K562 (cell line): Measurements from ENCODE around the gene STAG2. TPM values are rescaled to one million over a fixed set of nuclear protein-coding genes. Genes with fewer than 3 reads are reported as not detected.

Experiments
- BACH1 ChIP-seq: fragments of 200-800 bp; sonication (Bioruptor generic); IDR thresholded peaks from 2 replicates; pipeline ENCODE4 v1.6.1; 2016; ENCODE audit warnings: missing genetic modification characterization, missing compliant biosample characterization
- CHAMP1 ChIP-seq: fragments of 450-650 bp; IDR thresholded peaks from 2 replicates; pipeline ENCODE4 v1.6.1; 2016; ENCODE audit warnings: mild to moderate bottlenecking
- CREM ChIP-seq: IDR thresholded peaks from 2 replicates; pipeline ENCODE4 v1.6.1; 2014; ENCODE audit warnings: antibody characterized with exemption, low read depth
- EHMT2 ChIP-seq: fragments of 450-650 bp; IDR thresholded peaks from 2 replicates; pipeline ENCODE4 v1.6.1; 2018; ENCODE audit warnings: antibody characterized with exemption
- ETV1 ChIP-seq: fragments of 450-650 bp; conservative IDR thresholded peaks from 2 replicates; pipeline ENCODE4 v1.6.1; 2016; ENCODE audit warnings: missing genetic modification characterization, control low read depth, low read depth, missing compliant biosample characterization
- HDAC3 ChIP-seq: fragments of 450-650 bp; IDR thresholded peaks from 2 replicates; pipeline ENCODE4 v1.6.1; 2018; ENCODE audit warnings: borderline replicate concordance, mild to moderate bottlenecking, moderate library complexity; ENCODE audit not compliant: partially characterized antibody
- KDM1A ChIP-seq, 2 experiments: fragments of 450-650 bp; IDR thresholded peaks; 2 replicates each; pipeline ENCODE4 v1.6.1; 2016; ENCODE audit warnings: mild to moderate bottlenecking in 2 of 2
- KLF16 ChIP-seq: IDR thresholded peaks from 2 replicates; pipeline ENCODE4 v1.6.1; 2016; ENCODE audit warnings: antibody characterized with exemption
- MAFK ChIP-seq: IDR thresholded peaks from 2 replicates; pipeline ENCODE4 v1.6.1; 2011; ENCODE audit warnings: low read length, improper control_type of control experiment
- MEF2A ChIP-seq: IDR thresholded peaks from 2 replicates; pipeline ENCODE4 v1.6.1; 2011; ENCODE audit warnings: low read depth, mild to moderate bottlenecking, low read length, moderate library complexity; ENCODE audit not compliant: control insufficient read depth
- MTA2 ChIP-seq: fragments of 450-650 bp; IDR thresholded peaks from 2 replicates; pipeline ENCODE4 v1.6.1; 2016; ENCODE audit warnings: low read depth
- PRPF4 ChIP-seq: fragments of 200-400 bp; formaldehyde crosslinking; IDR thresholded peaks from one replicate; pipeline ENCODE4 v1.6.1; 2017; ENCODE audit warnings: low read length, low read depth, mild to moderate bottlenecking; ENCODE audit not compliant: insufficient read depth, poor library complexity, severe bottlenecking
- SMARCB1 ChIP-seq: IDR thresholded peaks from 2 replicates; pipeline ENCODE4 v1.6.1; 2011; ENCODE audit warnings: improper control_type of control experiment, low read depth; ENCODE audit not compliant: insufficient read length
- SP2 ChIP-seq: IDR thresholded peaks from 2 replicates; pipeline ENCODE4 v1.6.1; 2011; ENCODE audit warnings: mild to moderate bottlenecking, low read depth, low read length, moderate library complexity; ENCODE audit not compliant: poor library complexity, severe bottlenecking; ENCODE audit errors: extremely low read depth
- TAL1 ChIP-seq: fragments of 450-650 bp; IDR thresholded peaks from 2 replicates; pipeline ENCODE4 v1.6.1; 2016; ENCODE audit warnings: mild to moderate bottlenecking
- TCF3 ChIP-seq: sonication (generic); formaldehyde crosslinking; IDR thresholded peaks from 2 replicates; pipeline ENCODE4 v1.4.0; 2020; ENCODE audit warnings: mild to moderate bottlenecking, missing genetic modification reagents
- TGIF2 ChIP-seq: sonication (generic); formaldehyde crosslinking; IDR thresholded peaks from 2 replicates; pipeline ENCODE4 v1.8.1; 2022; ENCODE audit warnings: mild to moderate bottlenecking, missing genetic modification reagents, moderate library complexity
- ZNF316 ChIP-seq: fragments of 450-650 bp; IDR thresholded peaks from 2 replicates; pipeline ENCODE4 v1.6.1; 2016
- polyA plus RNA-seq, 8 experiments: library from polyadenylated mRNA; depleted of rRNA in 4 of 8; stranded (reverse) in 5 of 8; unstranded in 3 of 8; fragments of >200 nt; fragmentation: Nextera tagmentation in 2 of 8; fragmentation: Illumina TruSeq in 1 of 8; extraction: Ambion mirVana in 2 of 8; extraction: Trizol in 1 of 8; gene quantifications; 2 replicates each; pipeline versions ENCODE4 v1.2.1 to v1.2.3, GENCODE V29; 2011 to 2014; ENCODE audit warnings: inconsistent platforms in 1 of 8, missing spikeins in 1 of 8
- total RNA-seq, 7 experiments: library from RNA; depleted of rRNA in 6 of 7; stranded (reverse); fragments of >200 nt in 6 of 7; fragmentation: Illumina TruSeq in 2 of 7; extraction: Trizol in 2 of 7; gene quantifications; 2 replicates each; pipeline versions ENCODE4 v1.2.1 to v1.2.3, GENCODE V29; 2011 to 2021; ENCODE audit warnings: low replicate concordance in 1 of 7
- TF ChIP-seq, protein P1 (sequence below), 3 experiments: fragments of 200-800 bp in 1 of 3; sonication (Bioruptor generic) in 1 of 3; sonication (generic) in 1 of 3; formaldehyde crosslinking in 1 of 3; IDR thresholded peaks; 2 replicates each; pipeline versions ENCODE4 v1.6.1 to v1.8.0; 2016 to 2022; ENCODE audit warnings: mild to moderate bottlenecking in 2 of 3, missing compliant biosample characterization in 2 of 3, missing genetic modification characterization in 2 of 3, missing genetic modification reagents in 1 of 3
- TF ChIP-seq, protein P2 (sequence below): fragments of 250-450 bp; sonication (Bioruptor Pico); IDR thresholded peaks from 2 replicates; pipeline ENCODE4 v1.4.0; 2020
- TF ChIP-seq, protein P3 (sequence below): fragments of 450-650 bp; IDR thresholded peaks from 2 replicates; pipeline ENCODE4 v1.6.1; 2018; ENCODE audit not compliant: partially characterized antibody

STAG2 gene
- total and polyA plus RNA-seq, 9 of the 15 experiments (the other 6 are each of a cell fraction or from before 2014, with no cell fraction given): 40.3 to 133 (median 90.1) TPM

GRCh38 chrX:123962794-123963373, 1.4 kb downstream of the STAG2 start (continued):
- TF ChIP-seq HDAC3: no peak
- TF ChIP-seq, protein P1, sequence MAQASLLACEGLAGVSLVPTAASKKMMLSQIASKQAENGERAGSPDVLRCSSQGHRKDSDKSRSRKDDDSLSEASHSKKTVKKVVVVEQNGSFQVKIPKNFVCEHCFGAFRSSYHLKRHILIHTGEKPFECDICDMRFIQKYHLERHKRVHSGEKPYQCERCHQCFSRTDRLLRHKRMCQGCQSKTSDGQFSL (CRISPR knock-in tag; IDR thresholded peaks at IDR 0.05): no peak
- TF ChIP-seq, protein P1 (tag; IDR thresholded peaks at IDR 0.05): no peak
- TF ChIP-seq ETV1: no peak; the same call in 1 of the 2 replicates
- no peak for TF ChIP-seq CHAMP1
- no peak for TF ChIP-seq SP2
- TF ChIP-seq TCF3 (CRISPR knock-in tag): no peak
- no peak for TF ChIP-seq TGIF2
- no peak for TF ChIP-seq EHMT2
- TF ChIP-seq KLF16: no peak
- no peak for TF ChIP-seq MEF2A
- TF ChIP-seq SMARCB1: no peak
- peak; percentile 27; the same call in 1 of the 2 replicates for TF ChIP-seq MAFK
- TF ChIP-seq CREM: peak; percentile 78; the same call in 1 of the 2 replicates
- TF ChIP-seq, protein P2, sequence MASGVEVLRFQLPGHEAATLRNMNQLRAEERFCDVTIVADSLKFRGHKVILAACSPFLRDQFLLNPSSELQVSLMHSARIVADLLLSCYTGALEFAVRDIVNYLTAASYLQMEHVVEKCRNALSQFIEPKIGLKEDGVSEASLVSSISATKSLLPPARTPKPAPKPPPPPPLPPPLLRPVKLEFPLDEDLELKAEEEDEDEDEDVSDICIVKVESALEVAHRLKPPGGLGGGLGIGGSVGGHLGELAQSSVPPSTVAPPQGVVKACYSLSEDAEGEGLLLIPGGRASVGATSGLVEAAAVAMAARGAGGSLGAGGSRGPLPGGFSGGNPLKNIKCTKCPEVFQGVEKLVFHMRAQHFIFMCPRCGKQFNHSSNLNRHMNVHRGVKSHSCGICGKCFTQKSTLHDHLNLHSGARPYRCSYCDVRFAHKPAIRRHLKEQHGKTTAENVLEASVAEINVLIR (CRISPR knock-in tag): no peak
- no peak for TF ChIP-seq PRPF4
- TF ChIP-seq BACH1 (tag): 0 out of 2 replicates have a peak, but pooled peaks have one; percentile 32
- 0 out of 2 replicates have a peak, but pooled peaks have one; percentile 44 for TF ChIP-seq ZNF316
- TF ChIP-seq, protein P3, sequence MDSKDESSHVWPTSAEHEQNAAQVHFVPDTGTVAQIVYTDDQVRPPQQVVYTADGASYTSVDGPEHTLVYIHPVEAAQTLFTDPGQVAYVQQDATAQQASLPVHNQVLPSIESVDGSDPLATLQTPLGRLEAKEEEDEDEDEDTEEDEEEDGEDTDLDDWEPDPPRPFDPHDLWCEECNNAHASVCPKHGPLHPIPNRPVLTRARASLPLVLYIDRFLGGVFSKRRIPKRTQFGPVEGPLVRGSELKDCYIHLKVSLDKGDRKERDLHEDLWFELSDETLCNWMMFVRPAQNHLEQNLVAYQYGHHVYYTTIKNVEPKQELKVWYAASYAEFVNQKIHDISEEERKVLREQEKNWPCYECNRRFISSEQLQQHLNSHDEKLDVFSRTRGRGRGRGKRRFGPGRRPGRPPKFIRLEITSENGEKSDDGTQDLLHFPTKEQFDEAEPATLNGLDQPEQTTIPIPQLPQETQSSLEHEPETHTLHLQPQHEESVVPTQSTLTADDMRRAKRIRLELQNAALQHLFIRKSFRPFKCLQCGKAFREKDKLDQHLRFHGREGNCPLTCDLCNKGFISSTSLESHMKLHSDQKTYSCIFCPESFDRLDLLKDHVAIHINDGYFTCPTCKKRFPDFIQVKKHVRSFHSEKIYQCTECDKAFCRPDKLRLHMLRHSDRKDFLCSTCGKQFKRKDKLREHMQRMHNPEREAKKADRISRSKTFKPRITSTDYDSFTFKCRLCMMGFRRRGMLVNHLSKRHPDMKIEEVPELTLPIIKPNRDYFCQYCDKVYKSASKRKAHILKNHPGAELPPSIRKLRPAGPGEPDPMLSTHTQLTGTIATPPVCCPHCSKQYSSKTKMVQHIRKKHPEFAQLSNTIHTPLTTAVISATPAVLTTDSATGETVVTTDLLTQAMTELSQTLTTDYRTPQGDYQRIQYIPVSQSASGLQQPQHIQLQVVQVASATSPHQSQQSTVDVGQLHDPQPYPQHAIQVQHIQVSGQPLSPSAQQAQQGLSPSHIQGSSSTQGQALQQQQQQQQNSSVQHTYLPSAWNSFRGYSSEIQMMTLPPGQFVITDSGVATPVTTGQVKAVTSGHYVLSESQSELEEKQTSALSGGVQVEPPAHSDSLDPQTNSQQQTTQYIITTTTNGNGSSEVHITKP: peak; percentile 43
- TF ChIP-seq MTA2: no peak
- TF ChIP-seq TAL1: peak; percentile 6; the same call in 1 of the 2 replicates
- no peak for TF ChIP-seq KDM1A (IDR thresholded peaks at IDR 0.05)
